ENCODE data around the gene GPR35. TPM values are rescaled to one million over a fixed set of nuclear protein-coding genes. Genes with fewer than 3 reads are reported as not detected.
"Not testable (repeated sequence)": the region's sequence is repeated elsewhere in the genome, so short reads cannot be mapped to it uniquely, and the experiment has no call there.

Gene GPR35
- total and polyA plus RNA-seq, 7 experiments from 2014 or later: 0.20 to 19.0 (median 8.4) TPM

DNA sequence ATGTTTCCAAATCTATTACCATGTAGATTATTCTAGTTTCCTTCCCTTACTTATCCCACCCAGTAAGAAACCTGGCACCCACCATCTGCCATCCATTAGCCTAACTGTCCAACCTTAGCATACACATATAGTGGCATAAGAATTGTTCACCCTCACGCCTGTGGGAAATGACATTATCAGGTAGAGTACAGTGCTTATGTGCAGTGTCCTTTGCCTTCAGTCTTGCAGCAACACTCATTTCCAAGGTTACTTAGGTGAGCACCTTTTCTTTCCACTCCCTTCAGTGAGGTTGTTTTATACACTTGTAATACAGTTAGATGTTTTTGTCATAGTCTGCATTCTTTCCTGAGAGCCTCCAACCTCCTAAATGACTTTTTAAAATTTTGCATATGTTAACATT, 39.3 kb downstream of the GPR35 start:
- CTCF ChIA-PET: no interaction called here
- H3K27me3 ChIP-seq (ENCODE audit: control insufficient read depth in 2 of 2, insufficient read depth in 2 of 2, low read length in 2 of 2): no peaks in the 10 kb centered on the region
- no peak overlapping the region for H3K4me3 ChIP-seq (ENCODE audit: low read length)
- H3K36me3 ChIP-seq (ENCODE audit: control insufficient read depth in 2 of 3, insufficient read depth in 3 of 3, low read length in 3 of 3): no peaks in the 10 kb centered on the region
- no peak overlapping the region for H3K27ac ChIP-seq (ENCODE audit: low read depth, low read length)
- H3K9me3 ChIP-seq (ENCODE audit: control insufficient read depth in 2 of 3, low read length in 3 of 3): peaks cover 0 to 3% (median 0%) of the 10 kb centered on the region in 3 experiments
- Mint-ChIP-seq H3K9me3 (peaks cover 0 to 32% (median 17%) of the 10 kb centered on the region in 11 donors), H3K4me3 (no peak overlapping the region), H3K27ac (no peak overlapping the region), H3K27me3 (peaks cover 19 to 67% (median 37%) of the 10 kb centered on the region in 5 donors), H3K36me3 (peaks cover 0 to 8% (median 0%) of the 10 kb centered on the region in 5 donors), H3K4me1 (no peaks in the 10 kb centered on the region)
- ATAC-seq: no peak
- POLR2A ChIA-PET: no interaction called here
- no peaks in the 10 kb centered on the region for H3K4me1 ChIP-seq (ENCODE audit: control insufficient read depth in 2 of 2, insufficient read depth in 2 of 2, low read length in 2 of 2)
- intact Hi-C loops (cut with micrococcal nuclease): no loop called here
- DNase-seq: no peak

DNA sequence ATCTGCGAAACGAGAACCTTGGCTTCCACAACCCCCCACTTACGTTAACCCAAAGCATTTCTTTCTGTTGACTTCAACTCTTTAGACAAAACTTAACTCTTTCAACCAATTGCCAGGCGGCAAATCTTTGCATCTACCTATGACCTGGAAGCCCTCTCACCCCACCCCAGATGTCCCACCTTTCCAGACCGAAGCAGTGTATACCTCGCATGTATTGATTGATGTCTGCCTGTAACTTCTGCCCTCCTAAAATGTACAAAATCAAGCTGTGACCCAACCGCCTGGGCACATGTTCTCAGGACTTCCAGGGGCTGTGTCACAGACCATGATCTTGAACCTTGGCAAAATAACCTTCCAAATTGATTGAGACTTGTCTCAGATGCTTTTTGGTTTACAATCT, 45.1 kb downstream of the GPR35 start:
- ChIA-PET CTCF (no interaction called here), POLR2A (no interaction called here)
- peaks cover 0 to 11% (median 6%) of the 10 kb centered on the region in 11 donors for H3K9me3 Mint-ChIP-seq
- ATAC-seq (no peak), DNase-seq (no peak)
- H3K27ac Mint-ChIP-seq: no peak overlapping the region
- no peak overlapping the region for H3K27ac ChIP-seq (ENCODE audit: low read depth, low read length)
- intact Hi-C loops (cut with micrococcal nuclease): no loop called here
- no peaks in the 10 kb centered on the region for H3K4me1 ChIP-seq (ENCODE audit: control insufficient read depth in 2 of 2, insufficient read depth in 2 of 2, low read length in 2 of 2)
- H3K36me3 Mint-ChIP-seq: no peaks in the 10 kb centered on the region
- no peaks in the 10 kb centered on the region for H3K27me3 ChIP-seq (ENCODE audit: control insufficient read depth in 2 of 2, insufficient read depth in 2 of 2, low read length in 2 of 2)
- H3K4me3 ChIP-seq (ENCODE audit: low read length): no peak overlapping the region
- H3K4me1 Mint-ChIP-seq: no peaks in the 10 kb centered on the region
- no peaks in the 10 kb centered on the region for H3K9me3 ChIP-seq (ENCODE audit: control insufficient read depth in 2 of 3, low read length in 3 of 3)
- H3K4me3 Mint-ChIP-seq: no peak overlapping the region
- H3K36me3 ChIP-seq (ENCODE audit: control insufficient read depth in 2 of 3, insufficient read depth in 3 of 3, low read length in 3 of 3): no peaks in the 10 kb centered on the region
- peaks cover 19 to 65% (median 32%) of the 10 kb centered on the region in 5 donors for H3K27me3 Mint-ChIP-seq

DNA sequence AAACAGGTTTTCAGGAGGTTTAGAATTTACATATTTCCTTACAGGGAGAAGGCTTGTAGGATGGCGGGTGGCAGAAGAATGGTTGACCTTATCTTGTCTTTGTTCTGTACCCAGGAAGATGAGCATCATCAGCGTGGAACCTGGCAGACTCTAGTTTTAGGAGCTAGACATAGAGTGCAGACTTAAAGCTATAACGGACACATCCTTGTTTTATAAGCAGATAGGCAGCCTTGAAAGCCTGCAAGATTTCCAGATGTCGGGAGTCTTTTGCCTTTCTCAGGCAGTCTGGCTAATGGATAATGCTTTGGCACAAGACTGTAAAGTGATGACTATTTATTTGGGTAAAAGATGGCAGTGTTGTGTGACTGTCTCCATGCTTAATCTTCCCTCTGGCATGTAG, 45.7 kb downstream of the GPR35 start:
- ChIA-PET CTCF (no interaction called here), POLR2A (no interaction called here)
- Mint-ChIP-seq H3K4me1 (no peaks in the 10 kb centered on the region), H3K27me3 (peaks cover 17 to 62% (median 28%) of the 10 kb centered on the region in 5 donors), H3K27ac (no peak overlapping the region), H3K9me3 (peaks cover 0 to 7% (median 3%) of the 10 kb centered on the region in 11 donors), H3K4me3 (no peak overlapping the region), H3K36me3 (no peaks in the 10 kb centered on the region)
- ATAC-seq (no peak), DNase-seq (no peak)
- H3K27ac ChIP-seq (ENCODE audit: low read depth, low read length): no peak overlapping the region
- no peak overlapping the region for H3K4me3 ChIP-seq (ENCODE audit: low read length)
- no peaks in the 10 kb centered on the region for H3K9me3 ChIP-seq (ENCODE audit: control insufficient read depth in 2 of 3, low read length in 3 of 3)
- intact Hi-C loops (cut with micrococcal nuclease): no loop called here
- no peaks in the 10 kb centered on the region for H3K36me3 ChIP-seq (ENCODE audit: control insufficient read depth in 2 of 3, insufficient read depth in 3 of 3, low read length in 3 of 3)
- no peaks in the 10 kb centered on the region for H3K4me1 ChIP-seq (ENCODE audit: control insufficient read depth in 2 of 2, insufficient read depth in 2 of 2, low read length in 2 of 2)
- H3K27me3 ChIP-seq (ENCODE audit: control insufficient read depth in 2 of 2, insufficient read depth in 2 of 2, low read length in 2 of 2): no peaks in the 10 kb centered on the region

DNA sequence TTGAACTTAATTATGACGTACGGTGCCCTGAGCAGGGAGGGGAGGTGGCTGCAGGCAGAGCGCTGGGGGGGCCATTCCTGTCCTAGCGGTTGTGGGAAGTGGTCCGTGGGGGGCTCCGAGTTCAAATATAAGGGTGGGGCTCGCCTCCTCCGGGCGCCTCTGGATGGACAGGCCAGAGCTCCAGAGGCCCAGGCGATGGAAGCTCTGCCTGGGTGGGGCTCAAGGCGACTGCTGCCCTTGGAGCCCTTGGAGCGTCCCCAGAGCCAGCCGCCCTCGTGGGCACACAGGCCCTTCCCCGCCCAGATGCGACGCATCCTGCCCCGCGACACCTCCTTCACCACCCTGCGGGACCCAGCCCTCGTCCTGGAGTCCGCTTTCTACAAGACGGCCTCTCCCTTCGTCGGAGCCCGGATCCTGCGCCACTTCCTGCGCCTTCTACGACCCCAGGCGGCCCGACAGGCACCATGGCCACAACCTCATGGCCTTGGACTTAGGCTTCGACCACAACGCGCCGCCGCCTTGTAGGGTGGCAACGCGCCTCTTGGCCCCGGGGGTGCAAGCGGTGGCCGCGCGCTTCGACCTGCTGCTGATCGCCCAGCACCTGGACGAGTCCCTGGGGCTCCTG, 46.9 kb downstream of the GPR35 start:
- Histone ChIP-seq H3K36me3 (ENCODE audit: control insufficient read depth in 2 of 3, insufficient read depth in 3 of 3, low read length in 3 of 3) (no peaks in the 10 kb centered on the region), H3K4me3 (ENCODE audit: low read length) (no peak overlapping the region), H3K9me3 (ENCODE audit: control insufficient read depth in 2 of 3, low read length in 3 of 3) (no peaks in the 10 kb centered on the region), H3K4me1 (ENCODE audit: control insufficient read depth in 2 of 2, insufficient read depth in 2 of 2, low read length in 2 of 2) (no peaks in the 10 kb centered on the region), H3K27ac (ENCODE audit: low read depth, low read length) (no peak overlapping the region), H3K27me3 (ENCODE audit: control insufficient read depth in 2 of 2, insufficient read depth in 2 of 2, low read length in 2 of 2) (no peaks in the 10 kb centered on the region)
- no peak for DNase-seq
- intact Hi-C loops (cut with micrococcal nuclease): no loop called here
- Mint-ChIP-seq H3K27ac (no peak overlapping the region), H3K9me3 (peaks cover 0 to under 1% (median 0%) of the 10 kb centered on the region in 11 donors), H3K36me3 (no peaks in the 10 kb centered on the region), H3K27me3 (peaks cover 9 to 49% (median 17%) of the 10 kb centered on the region in 5 donors), H3K4me3 (no peak overlapping the region), H3K4me1 (peaks cover 0 to 2% (median 0%) of the 10 kb centered on the region in 7 donors)
- ChIA-PET POLR2A (no interaction called here), CTCF (no interaction called here)
- no peak for ATAC-seq

DNA sequence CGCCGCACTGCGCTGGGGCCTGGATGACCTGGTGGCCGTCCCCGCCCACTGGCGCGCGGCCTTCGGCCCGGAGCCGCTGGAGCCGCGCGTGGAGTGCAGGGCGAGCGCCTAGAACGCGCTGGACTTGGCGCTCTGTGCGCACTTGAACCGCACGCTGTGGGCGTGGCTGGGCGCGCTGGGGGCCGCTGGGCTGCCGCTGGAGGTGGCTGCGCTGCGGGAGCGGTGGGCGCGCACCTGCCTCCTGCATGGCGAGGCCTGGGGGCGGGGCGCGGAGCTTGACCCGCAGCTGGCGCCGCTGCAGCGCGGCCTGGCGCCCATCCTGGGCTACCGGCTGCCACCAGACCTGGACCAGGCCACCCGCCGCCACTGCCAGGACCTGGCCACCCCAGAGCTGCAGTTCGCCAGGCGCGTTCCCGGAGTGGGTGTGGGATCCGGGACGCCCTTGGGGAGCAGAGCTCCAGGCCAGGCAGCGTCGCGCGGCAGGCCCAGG, 47.5 kb downstream of the GPR35 start:
- POLR2A ChIA-PET: no interaction called here
- no peaks in the 10 kb centered on the region for H3K4me1 ChIP-seq (ENCODE audit: control insufficient read depth in 2 of 2, insufficient read depth in 2 of 2, low read length in 2 of 2)
- H3K4me3 Mint-ChIP-seq: no peak overlapping the region
- H3K4me1 Mint-ChIP-seq: peaks cover 0 to 2% (median 0%) of the 10 kb centered on the region in 7 donors
- no peak overlapping the region for H3K4me3 ChIP-seq (ENCODE audit: low read length)
- no peaks in the 10 kb centered on the region for H3K9me3 ChIP-seq (ENCODE audit: control insufficient read depth in 2 of 3, low read length in 3 of 3)
- no peaks in the 10 kb centered on the region for H3K9me3 Mint-ChIP-seq
- H3K27me3 ChIP-seq (ENCODE audit: control insufficient read depth in 2 of 2, insufficient read depth in 2 of 2, low read length in 2 of 2): no peaks in the 10 kb centered on the region
- DNase-seq: no peak
- H3K36me3 Mint-ChIP-seq: no peaks in the 10 kb centered on the region
- no peak for ATAC-seq
- intact Hi-C loops (cut with micrococcal nuclease): no loop called here
- H3K27me3 Mint-ChIP-seq: peaks cover 3 to 45% (median 11%) of the 10 kb centered on the region in 5 donors
- CTCF ChIA-PET: no interaction called here
- no peaks in the 10 kb centered on the region for H3K36me3 ChIP-seq (ENCODE audit: control insufficient read depth in 2 of 3, insufficient read depth in 3 of 3, low read length in 3 of 3)
- H3K27ac Mint-ChIP-seq: no peak overlapping the region
- H3K27ac ChIP-seq (ENCODE audit: low read depth, low read length): no peak overlapping the region

DNA sequence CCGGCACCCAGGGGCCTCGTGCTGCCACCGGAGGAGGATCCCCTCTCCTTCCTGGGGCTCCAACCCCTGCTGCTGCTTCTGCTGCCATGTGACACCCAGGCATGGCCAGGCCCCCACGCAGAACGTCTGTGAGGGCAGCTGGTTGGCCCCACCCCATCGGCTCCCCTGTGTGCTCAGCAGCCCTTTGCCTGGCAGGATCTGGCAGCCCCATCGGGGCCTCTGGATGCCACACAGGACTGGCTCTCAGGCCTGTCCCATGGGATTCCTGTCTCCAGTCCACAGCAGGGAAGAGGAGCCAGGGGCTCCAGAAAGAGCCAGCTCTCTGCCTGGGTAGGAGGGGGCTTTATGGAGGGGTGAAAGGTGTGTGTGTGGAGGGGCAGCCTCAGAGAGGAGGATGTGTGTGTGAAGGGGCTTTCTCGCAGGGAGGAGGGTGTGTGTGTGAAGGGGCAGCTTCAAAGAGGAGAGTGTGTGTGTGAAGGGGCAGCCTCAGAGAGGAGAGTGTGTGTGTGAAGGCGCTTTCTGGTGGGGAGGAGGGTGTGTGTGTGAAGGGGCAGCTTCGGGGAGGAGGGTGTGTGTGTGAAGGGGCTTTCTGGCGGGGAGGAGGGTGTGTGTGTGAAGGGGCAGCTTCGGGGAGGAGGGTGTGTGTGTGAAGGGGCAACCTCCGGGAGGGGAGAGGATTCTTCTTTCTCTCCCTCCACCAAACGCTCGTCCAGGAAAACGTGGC, 49.3 kb downstream of the GPR35 start:
- H3K27ac ChIP-seq (ENCODE audit: low read depth, low read length); DNase-seq; H3K9me3 ChIP-seq (ENCODE audit: control insufficient read depth in 2 of 3, low read length in 3 of 3); H3K27me3 ChIP-seq (ENCODE audit: control insufficient read depth in 2 of 2, insufficient read depth in 2 of 2, low read length in 2 of 2); CTCF ChIA-PET; H3K4me3 Mint-ChIP-seq; H3K4me3 ChIP-seq (ENCODE audit: low read length); intact Hi-C loops (cut with micrococcal nuclease); H3K9me3 Mint-ChIP-seq; ATAC-seq; H3K4me1 Mint-ChIP-seq; H3K36me3 Mint-ChIP-seq; H3K4me1 ChIP-seq (ENCODE audit: control insufficient read depth in 2 of 2, insufficient read depth in 2 of 2, low read length in 2 of 2); H3K27ac Mint-ChIP-seq; H3K36me3 ChIP-seq (ENCODE audit: control insufficient read depth in 2 of 3, insufficient read depth in 3 of 3, low read length in 3 of 3): not testable (repeated sequence)
- POLR2A ChIA-PET: interaction anchor here (0.7 kb wide), 1 partner anchor 114 kb away, joined by 3 read pairs; the partner anchor contains the start of gene DUSP28
- H3K27me3 Mint-ChIP-seq: peaks cover 0 to 32% (median 11%) of the 10 kb centered on the region in 5 donors

Measured in naive thymus-derived CD4-positive, alpha-beta T cell (primary cell).